GM19193 (cell line): Measurements from ENCODE around the gene MYL3.

Experiments used
- POLR2A ChIP-seq: IDR thresholded peaks from 4 replicates; pipeline ENCODE4 v1.6.1; 2011; ENCODE audit not compliant: insufficient read depth, insufficient read length; ENCODE audit errors: extremely low read depth

Gene MYL3

DNA sequence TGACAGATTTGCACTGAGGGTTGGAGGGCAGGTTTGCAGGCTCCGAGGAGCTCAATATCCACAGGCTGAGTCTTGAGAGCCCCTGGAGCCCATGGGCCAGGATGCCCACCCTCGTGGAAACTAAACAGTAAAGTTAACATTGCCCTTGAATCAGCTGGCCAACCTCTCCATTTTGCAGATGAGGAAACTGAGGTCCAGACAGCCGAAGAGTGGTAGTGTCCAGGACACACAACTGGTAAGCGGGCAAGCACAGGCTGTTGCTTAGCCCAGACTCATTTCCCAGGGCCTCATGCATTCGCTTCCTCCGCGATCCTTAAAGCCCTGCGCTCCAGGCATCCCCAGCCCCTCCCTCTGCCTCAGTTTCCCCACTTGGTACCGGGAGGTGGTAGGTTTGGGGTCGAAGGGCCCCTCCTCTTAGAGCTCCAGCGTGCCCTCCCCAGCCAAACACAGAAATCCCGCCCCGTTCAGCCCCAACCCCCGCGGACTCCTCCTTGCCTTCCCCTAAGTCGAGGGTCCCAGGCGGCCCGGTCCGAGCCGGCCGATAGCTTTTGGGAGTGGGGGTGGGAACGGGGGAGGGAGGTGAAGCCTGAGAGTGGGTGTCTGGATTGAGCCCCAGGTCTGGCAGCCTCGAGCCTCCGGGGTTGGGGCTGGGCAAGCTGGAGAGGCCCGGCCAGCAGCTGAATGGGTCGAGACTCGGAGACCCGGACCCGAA, 17.8 kb upstream of the MYL3 start:
- TF ChIP-seq POLR2A = no peak

DNA sequence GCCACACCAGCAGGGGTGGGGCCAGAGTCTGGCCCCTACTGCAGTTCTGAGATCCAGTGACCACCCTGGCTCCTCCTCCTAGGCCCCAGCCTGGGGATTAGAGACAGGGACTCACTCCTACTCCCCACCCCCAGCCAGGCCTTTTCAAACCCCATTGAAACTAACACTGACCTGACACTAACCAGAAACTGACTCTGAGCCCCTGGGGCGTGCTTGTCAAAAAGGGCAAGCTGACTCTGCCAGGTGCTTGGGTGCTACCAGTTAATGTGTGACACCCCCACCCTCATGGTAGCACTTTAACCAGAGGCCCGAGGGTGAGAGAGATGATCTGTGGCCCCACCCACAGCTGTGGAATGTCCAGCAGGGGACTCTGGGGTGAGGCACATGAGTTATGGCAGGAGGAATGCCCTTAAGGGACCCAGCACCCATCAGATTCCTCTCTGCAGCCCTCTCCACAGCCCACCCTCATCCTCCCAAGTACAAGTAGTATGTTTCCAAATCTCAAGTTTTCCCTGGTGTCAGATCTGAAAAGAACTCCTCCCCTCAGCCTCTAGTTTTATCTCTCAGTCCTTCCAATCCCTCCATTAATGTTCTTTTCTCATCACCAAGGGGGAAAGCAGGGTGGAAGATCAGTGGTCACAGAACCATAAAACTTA, 15.7 kb upstream of the MYL3 start:
- TF ChIP-seq POLR2A = no peak

DNA sequence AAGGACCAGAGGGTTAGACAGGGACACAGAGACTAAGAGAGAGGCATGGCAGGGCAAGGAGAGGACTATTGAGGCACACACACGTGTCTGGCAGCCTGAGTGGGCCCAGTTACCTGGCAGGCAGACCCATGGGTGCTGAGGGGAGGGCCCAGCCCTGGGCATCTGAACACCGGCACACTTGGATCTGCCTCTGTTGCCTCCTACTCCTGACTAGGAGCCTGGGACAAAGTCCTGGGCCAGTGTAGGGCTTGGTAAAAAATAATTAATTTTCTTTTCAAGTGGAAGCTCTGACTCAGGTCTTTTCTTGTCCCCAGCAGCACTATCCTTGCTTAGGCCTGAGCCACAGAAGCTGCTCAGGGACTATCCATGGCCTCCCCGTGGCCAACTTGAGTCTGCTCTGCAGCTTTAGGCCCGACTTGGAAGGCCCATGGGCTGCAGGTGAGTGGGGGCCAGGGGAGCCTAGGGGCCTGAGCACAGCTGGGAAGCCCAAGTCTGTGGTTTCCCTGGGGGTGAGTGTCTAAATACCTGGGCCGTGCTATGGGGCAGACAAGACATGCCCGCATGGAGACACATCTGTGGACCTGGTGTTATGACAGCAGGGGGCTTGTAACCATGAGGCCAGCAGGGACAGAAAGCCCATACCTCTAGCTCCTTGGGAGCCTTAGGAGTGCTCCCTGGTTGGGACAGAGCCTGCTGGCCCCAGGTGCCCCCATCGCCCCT, 14.3 kb upstream of the MYL3 start, which contains the start of gene PTH1R:
PTH1R (plus strand) TSS at position 316 of the 720 bp plus-strand sequence. CDS start 5,839 bp downstream, outside the sequence.
- no peak for TF ChIP-seq POLR2A

DNA sequence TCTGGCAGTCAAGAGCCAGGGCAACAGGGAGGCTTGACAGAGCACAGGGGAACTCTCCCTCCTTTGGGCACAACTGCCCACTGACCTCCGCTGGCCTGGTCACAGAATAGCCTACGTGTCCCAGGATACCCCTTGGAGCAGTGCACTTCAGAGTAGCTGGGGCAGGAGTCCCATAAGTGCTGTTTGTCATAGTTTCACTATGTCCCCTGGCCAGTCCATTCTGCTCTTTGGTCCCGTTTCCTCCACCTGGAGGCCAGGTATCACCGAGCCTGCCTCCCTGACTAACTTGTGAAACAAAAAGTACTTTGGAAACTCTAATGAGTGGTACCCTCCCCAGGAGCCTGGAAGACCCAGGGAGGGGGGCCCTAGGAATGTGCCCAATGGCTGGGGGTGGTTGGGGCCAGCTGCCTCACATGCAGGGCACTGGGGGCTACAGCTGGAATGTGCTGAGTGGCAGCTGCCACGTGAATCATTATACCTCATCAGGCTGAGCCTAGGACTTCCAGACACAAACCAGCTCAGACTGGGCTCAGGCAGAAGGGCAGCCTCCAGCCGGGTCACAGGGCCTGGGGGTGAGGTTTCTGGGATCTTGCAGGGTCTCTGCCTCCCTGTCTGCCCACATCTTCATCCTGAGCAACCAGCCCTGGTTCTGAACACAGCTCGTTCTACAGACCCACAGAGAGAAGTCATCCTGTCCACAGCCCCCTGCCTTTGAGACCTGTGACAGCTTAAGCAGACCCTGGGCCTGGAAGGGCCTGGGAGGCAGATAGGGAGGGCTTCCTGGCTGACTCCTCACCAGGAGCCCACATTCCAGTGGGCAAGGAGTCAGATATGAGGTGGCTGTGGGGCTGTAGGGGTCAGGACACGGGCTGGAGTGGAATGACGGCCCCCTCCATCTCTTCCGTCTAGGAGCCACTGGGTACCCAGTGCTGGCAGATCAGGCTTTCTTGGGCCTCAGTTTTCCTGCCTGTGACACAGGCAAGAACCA, 13.4 kb upstream of the MYL3 start:
- TF ChIP-seq POLR2A = no peak

DNA sequence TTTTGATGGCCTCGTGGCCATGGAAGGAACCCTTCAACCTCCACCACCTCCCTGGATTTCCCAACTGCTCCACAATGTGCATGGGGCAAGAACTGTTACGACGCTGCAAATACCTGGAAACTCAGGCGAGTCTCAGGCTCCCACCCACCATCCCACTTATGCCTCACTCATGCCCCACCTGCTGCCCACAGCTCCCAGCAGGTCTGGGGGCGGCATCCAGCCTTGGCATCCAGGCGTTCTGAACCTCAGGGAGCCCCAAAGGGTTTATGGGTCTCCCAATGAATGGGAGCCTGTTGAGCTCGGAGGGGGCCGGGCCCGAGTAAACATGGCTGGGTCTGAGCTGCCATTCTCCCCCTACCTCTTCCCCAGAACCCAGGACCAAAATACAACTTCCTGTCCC, 12.3 kb upstream of the MYL3 start:
- no peak for TF ChIP-seq POLR2A

DNA sequence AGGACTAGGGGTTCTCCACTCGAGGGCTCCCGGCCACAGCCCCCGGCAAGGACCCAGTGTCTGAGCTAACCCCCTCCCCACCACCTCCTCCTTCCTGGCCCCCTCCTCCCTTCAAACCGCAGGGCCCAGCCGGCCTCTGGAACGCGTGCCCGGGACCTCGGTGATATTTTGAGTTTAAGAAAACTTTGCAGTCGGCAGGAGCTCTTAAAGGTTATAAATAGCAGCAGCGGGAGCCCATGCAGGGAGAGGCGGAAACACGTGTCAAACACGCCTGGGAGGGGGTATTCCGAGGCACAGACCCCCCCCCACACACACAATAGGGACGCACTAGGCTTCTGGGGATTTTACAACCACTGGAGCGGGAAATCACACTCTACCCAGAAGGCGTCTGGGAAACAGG, 11.2 kb upstream of the MYL3 start:
- no peak for TF ChIP-seq POLR2A

DNA sequence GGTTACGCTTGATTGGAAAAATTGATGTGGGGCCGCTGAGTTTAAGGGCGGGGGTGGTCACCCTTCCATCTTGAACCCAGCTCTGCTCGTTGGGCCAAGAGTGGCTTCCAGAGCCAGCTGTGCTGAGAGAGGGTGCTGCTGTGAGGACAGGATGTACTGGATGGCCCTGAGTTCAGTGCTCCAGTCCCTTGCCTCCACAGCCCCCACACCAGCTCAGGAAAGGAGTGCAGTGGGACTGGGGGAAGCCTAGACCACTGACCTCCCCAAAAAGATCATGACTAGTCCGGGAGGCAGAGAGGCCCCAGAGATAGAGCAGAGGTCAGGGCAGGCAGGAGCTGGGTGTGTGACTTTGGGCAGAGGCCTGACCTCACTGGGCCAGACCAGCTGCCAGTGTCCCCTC, 10.3 kb upstream of the MYL3 start:
- no peak for TF ChIP-seq POLR2A

DNA sequence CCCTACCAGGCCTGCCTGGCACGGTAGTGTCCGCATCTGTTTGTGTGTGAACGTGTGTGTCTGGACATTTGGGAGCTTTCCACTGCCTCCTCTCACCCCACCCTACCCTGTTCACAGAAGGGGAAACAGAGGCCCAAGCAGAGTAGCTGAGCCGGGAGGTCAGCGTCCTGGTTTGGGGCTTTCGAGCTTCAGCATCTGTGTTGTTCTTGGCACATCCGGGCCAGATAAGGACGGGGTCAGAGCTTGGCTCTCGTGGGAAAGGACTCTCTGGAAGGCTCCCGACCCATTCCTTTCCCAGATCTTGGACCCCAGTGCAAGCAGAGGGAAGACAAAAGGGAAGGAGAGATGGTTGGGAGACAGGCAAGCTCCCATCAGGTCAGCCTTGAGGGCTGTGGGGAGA, 8.0 kb upstream of the MYL3 start:
- TF ChIP-seq POLR2A = no peak

DNA sequence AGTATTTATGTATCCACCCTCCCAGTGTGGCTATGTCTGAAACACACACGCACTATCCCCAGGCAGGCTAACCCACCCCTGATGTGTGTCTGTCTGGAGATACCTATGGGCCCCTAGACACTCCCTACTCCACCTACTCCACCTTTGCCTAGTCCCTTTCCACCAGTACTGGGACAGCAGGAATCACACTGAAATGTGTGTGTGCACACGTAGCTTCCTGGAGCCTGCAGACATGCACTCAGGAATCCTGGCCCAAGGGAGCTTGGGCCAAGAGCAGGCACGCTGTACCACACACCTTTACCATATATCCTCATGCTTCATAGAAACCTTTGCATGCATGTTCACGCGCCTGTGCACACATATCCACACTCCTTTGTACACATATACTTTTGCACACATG, 7.4 kb upstream of the MYL3 start:
- no peak for TF ChIP-seq POLR2A

DNA sequence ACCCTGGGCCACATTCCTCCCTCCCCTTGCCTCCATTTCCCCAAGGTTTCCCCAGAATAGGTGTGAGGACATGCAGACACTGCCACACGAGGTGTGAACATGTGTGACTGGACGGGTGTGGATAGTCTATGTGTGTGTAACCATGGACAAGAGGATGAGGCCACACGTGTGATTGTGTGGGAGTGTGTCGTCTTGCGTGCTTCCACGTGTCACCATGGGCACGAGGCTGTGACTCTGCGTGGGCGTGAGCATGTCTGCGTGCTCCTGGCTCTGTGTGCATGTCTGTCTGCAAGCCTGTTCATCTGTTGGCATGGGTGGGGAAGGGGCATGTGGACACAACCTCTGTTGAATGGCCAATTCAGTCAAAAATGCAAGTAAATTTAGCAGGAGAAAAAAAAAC, 6.2 kb upstream of the MYL3 start:
- no peak for TF ChIP-seq POLR2A

DNA sequence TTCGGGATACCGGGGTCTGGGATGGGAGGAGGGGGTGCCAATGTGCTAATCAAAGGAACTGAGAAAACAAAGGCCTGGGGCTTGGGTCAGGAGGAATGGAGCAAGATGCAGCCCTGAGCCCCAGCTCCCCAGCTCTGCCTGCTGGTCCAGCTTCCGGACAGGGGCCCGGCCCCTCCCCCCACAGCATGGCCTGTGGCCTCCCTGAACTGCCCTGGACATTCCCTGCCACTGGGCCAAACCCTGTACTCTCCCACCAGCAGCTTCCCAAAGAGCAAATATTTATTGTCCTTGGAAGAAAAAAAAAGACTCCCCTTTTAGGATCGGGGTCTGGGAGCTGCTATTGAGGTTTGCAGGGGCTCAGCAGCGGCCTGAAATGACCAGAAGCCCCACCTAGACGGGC, 5.7 kb upstream of the MYL3 start:
- TF ChIP-seq POLR2A = no peak

DNA sequence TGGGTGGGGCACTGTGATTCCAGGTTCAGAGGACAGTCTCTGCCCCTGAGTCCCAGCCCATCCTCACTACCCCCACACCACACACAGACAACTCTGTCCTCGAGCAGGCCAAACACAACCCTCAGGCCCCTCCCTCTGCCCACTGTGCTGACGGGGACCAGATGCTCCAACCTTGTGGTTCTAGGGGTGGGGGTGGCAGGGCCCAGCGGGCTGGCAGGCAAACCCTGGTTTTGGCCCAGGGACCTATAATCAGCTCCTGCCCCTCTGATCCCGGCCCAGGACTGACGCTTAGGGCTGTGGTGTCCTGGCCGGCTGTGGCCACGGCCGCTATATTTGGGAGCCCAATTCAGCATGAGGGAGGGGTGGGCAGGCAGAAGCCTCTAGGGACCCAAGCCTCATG, 5.0 kb upstream of the MYL3 start:
- no peak for TF ChIP-seq POLR2A

DNA sequence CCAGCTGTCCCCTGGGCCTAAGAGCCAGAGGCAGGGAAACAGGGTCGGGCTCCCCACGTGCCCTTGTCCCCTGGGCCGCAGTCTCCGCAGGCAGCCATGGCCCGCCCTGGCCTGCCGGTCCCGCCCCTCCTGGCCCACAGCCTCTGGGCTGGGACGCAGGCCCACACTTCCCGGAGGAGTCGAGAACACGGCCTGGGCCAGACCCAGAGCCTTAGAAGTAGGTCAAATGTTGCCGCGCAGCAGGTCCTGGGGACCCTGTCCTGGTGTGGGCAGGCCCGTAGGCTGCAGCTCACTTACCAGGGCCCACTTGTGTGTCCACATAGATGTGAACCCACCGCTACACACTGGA, 4.3 kb upstream of the MYL3 start:
- TF ChIP-seq POLR2A = no peak

DNA sequence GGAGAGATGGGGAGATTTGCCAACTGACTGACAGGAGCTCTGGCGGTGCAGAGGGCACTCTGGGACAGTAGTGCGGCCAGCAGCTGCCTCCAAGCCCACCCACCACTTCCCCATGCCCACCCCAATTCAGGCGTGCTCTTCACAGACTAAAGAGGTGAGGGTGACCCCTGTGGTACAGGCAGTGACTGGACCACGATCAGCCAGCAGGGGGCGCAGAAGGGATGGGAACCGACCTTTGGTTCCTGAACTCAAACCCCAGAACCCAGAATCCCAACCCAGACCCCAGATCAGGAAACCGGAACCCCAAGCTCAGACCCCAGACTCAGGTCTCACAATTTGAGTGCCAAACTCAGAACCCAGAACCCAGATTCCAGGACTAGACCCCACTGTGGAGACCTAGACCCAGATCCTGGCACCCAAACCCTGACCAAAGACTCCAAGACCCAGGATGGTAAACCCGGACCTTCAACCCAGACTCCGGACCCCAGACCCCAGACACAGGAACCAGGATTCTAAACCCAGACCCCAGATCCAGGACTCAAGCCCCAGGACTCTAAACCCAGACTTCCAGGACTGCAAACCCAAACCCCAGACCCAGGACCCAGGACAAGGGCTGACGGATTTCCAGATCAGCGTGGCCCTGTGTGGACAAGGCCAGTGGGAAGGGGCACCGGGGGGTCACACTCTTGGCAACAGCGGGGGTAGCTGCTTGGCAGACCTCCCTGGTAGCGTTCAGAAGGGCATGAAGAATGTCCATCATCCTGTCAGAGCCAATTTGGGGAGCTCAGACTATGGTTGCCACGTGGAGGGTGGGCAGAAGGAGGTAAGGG, 3.7 kb upstream of the MYL3 start:
- TF ChIP-seq POLR2A = no peak

DNA sequence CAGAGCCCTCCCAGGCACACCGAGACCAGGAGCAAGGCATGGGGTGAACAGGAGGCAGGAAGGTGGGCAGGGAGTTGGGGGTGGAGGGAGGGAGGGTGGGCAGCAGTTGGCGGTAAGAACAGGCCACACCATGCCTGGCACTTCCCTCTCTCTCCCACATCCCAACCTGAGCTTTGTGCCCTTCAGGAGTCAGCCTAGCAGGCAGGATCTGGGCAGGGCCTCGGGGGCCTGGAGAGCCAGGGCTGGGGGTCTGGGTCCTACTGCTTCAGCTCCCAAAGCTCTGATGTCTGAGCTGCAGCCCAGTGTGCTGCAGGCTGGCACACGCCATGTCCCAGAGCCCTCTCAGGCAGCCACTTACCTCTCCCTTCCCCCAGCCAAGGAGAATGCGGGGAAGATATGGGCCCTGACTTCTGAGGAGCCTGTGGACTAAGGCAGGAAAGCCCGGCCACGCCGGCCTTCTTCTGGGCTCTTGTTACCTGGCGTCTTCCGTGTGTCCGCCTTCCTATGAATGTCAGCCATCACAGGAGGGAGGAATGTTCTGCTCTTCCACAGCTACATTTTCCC, 2.9 kb upstream of the MYL3 start:
- TF ChIP-seq POLR2A = no peak

DNA sequence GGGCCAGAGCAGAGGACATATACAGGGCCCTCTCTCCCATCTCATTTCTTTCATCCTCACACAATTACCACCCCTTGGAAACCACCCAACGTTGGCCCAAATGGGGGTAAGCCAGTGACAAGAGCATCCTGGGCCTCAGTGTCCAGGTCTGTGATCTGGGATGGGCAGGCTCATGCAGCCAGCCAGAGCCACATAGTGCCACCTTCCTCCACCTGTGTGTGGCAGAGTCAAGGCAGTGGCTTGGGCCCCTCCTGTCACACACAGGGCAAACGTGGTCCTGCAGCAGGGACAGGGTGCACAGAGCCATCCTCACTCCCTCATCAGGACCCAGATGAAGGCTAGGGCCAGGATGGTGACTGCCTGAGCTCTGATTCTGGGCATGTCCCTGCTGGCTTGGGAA, 2.3 kb upstream of the MYL3 start:
- no peak for TF ChIP-seq POLR2A
